K562 (cell line): ENCODE results near the gene SEPTIN6. TPM values are rescaled to one million over a fixed set of nuclear protein-coding genes. Genes with fewer than 3 reads are reported as not detected.
A peak's percentile ranks its signal among the peaks of the same experiment; 100 is the strongest.

Experiments
- CBX3 ChIP-seq, 2 experiments: IDR thresholded peaks; 1 replicate in 1 of 2; 2 replicates in 1 of 2; pipeline ENCODE4 v1.6.1; 2012; ENCODE audit warnings: inconsistent platforms in 2 of 2, low read length in 2 of 2, borderline replicate concordance in 1 of 2, control low read depth in 1 of 2
- polyA plus RNA-seq, 8 experiments: library from polyadenylated mRNA; depleted of rRNA in 4 of 8; stranded (reverse) in 5 of 8; unstranded in 3 of 8; fragments of >200 nt; fragmentation: Nextera tagmentation in 2 of 8; fragmentation: Illumina TruSeq in 1 of 8; extraction: Ambion mirVana in 2 of 8; extraction: Trizol in 1 of 8; gene quantifications; 2 replicates each; pipeline versions ENCODE4 v1.2.1 to v1.2.3, GENCODE V29; 2011 to 2014; ENCODE audit warnings: inconsistent platforms in 1 of 8, missing spikeins in 1 of 8
- total RNA-seq, 7 experiments: library from RNA; depleted of rRNA in 6 of 7; stranded (reverse); fragments of >200 nt in 6 of 7; fragmentation: Illumina TruSeq in 2 of 7; extraction: Trizol in 2 of 7; gene quantifications; 2 replicates each; pipeline versions ENCODE4 v1.2.1 to v1.2.3, GENCODE V29; 2011 to 2021; ENCODE audit warnings: low replicate concordance in 1 of 7
- TF ChIP-seq, protein P1 (sequence below): fragments of 450-650 bp; IDR thresholded peaks from 2 replicates; pipeline ENCODE4 v1.6.1; 2016; ENCODE audit warnings: mild to moderate bottlenecking, moderate library complexity
- TF ChIP-seq, protein P2 (sequence below), 2 experiments: IDR thresholded peaks; 2 replicates each; pipeline ENCODE4 v1.6.1; 2011; ENCODE audit warnings: borderline replicate concordance in 1 of 2, control low read depth in 1 of 2, low read depth in 1 of 2, low read length in 1 of 2, mild to moderate bottlenecking in 1 of 2, mixed read lengths in 1 of 2, moderate library complexity in 1 of 2; ENCODE audit not compliant: insufficient read depth in 1 of 2, insufficient read length in 1 of 2, poor library complexity in 1 of 2, severe bottlenecking in 1 of 2; ENCODE audit errors: extremely low read depth in 1 of 2
- TF ChIP-seq, protein P3 (sequence below): fragments of 450-650 bp; IDR thresholded peaks from 2 replicates; pipeline ENCODE4 v1.6.1; 2017; ENCODE audit warnings: antibody characterized with exemption, mild to moderate bottlenecking

The SEPTIN6 gene
- total and polyA plus RNA-seq, 9 of the 15 experiments (the other 6 are each of a cell fraction or from before 2014, with no cell fraction given): 8.4 to 67.0 (median 37.8) TPM

DNA sequence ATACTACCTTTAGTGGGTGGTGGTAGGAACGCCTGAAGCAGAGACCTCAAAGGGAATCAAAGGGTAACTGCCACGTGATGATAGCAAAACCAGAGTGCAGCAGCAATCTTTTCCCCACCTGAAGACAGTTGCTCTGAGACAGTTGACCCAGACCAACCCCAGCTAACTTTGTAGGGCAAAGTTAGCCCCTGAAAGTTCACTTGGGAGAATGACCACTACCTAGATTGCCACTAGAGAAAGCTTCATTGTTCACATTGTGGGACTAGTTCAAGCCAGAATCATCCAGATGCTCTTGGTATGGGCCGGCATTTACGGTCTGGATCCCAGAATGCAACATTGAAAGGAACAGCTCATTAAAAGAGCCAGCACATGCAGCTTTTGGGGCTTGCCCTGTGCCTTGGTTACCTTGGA, 4.1 kb downstream of the SEPTIN6 start (continued):
- TF ChIP-seq, protein P1, sequence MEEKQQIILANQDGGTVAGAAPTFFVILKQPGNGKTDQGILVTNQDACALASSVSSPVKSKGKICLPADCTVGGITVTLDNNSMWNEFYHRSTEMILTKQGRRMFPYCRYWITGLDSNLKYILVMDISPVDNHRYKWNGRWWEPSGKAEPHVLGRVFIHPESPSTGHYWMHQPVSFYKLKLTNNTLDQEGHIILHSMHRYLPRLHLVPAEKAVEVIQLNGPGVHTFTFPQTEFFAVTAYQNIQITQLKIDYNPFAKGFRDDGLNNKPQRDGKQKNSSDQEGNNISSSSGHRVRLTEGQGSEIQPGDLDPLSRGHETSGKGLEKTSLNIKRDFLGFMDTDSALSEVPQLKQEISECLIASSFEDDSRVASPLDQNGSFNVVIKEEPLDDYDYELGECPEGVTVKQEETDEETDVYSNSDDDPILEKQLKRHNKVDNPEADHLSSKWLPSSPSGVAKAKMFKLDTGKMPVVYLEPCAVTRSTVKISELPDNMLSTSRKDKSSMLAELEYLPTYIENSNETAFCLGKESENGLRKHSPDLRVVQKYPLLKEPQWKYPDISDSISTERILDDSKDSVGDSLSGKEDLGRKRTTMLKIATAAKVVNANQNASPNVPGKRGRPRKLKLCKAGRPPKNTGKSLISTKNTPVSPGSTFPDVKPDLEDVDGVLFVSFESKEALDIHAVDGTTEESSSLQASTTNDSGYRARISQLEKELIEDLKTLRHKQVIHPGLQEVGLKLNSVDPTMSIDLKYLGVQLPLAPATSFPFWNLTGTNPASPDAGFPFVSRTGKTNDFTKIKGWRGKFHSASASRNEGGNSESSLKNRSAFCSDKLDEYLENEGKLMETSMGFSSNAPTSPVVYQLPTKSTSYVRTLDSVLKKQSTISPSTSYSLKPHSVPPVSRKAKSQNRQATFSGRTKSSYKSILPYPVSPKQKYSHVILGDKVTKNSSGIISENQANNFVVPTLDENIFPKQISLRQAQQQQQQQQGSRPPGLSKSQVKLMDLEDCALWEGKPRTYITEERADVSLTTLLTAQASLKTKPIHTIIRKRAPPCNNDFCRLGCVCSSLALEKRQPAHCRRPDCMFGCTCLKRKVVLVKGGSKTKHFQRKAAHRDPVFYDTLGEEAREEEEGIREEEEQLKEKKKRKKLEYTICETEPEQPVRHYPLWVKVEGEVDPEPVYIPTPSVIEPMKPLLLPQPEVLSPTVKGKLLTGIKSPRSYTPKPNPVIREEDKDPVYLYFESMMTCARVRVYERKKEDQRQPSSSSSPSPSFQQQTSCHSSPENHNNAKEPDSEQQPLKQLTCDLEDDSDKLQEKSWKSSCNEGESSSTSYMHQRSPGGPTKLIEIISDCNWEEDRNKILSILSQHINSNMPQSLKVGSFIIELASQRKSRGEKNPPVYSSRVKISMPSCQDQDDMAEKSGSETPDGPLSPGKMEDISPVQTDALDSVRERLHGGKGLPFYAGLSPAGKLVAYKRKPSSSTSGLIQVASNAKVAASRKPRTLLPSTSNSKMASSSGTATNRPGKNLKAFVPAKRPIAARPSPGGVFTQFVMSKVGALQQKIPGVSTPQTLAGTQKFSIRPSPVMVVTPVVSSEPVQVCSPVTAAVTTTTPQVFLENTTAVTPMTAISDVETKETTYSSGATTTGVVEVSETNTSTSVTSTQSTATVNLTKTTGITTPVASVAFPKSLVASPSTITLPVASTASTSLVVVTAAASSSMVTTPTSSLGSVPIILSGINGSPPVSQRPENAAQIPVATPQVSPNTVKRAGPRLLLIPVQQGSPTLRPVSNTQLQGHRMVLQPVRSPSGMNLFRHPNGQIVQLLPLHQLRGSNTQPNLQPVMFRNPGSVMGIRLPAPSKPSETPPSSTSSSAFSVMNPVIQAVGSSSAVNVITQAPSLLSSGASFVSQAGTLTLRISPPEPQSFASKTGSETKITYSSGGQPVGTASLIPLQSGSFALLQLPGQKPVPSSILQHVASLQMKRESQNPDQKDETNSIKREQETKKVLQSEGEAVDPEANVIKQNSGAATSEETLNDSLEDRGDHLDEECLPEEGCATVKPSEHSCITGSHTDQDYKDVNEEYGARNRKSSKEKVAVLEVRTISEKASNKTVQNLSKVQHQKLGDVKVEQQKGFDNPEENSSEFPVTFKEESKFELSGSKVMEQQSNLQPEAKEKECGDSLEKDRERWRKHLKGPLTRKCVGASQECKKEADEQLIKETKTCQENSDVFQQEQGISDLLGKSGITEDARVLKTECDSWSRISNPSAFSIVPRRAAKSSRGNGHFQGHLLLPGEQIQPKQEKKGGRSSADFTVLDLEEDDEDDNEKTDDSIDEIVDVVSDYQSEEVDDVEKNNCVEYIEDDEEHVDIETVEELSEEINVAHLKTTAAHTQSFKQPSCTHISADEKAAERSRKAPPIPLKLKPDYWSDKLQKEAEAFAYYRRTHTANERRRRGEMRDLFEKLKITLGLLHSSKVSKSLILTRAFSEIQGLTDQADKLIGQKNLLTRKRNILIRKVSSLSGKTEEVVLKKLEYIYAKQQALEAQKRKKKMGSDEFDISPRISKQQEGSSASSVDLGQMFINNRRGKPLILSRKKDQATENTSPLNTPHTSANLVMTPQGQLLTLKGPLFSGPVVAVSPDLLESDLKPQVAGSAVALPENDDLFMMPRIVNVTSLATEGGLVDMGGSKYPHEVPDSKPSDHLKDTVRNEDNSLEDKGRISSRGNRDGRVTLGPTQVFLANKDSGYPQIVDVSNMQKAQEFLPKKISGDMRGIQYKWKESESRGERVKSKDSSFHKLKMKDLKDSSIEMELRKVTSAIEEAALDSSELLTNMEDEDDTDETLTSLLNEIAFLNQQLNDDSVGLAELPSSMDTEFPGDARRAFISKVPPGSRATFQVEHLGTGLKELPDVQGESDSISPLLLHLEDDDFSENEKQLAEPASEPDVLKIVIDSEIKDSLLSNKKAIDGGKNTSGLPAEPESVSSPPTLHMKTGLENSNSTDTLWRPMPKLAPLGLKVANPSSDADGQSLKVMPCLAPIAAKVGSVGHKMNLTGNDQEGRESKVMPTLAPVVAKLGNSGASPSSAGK: peak; percentile 51
- TF ChIP-seq CBX3 (IDR thresholded peaks at IDR 0.05; ENCODE audit: borderline replicate concordance in 1 of 2, low read length in 2 of 2): peak in 1 of 2 experiments; percentile 22; a peak in 1 of 3 replicates
- TF ChIP-seq, protein P2, sequence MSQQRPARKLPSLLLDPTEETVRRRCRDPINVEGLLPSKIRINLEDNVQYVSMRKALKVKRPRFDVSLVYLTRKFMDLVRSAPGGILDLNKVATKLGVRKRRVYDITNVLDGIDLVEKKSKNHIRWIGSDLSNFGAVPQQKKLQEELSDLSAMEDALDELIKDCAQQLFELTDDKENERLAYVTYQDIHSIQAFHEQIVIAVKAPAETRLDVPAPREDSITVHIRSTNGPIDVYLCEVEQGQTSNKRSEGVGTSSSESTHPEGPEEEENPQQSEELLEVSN (IDR thresholded peaks at IDR 0.05; ENCODE audit: borderline replicate concordance in 1 of 2, extremely low read depth in 1 of 2, insufficient read depth in 1 of 2, insufficient read length in 1 of 2, low read depth in 1 of 2, low read length in 1 of 2, poor library complexity in 1 of 2, severe bottlenecking in 1 of 2): peak in 1 of 2 experiments; percentile 55
- TF ChIP-seq, protein P3, sequence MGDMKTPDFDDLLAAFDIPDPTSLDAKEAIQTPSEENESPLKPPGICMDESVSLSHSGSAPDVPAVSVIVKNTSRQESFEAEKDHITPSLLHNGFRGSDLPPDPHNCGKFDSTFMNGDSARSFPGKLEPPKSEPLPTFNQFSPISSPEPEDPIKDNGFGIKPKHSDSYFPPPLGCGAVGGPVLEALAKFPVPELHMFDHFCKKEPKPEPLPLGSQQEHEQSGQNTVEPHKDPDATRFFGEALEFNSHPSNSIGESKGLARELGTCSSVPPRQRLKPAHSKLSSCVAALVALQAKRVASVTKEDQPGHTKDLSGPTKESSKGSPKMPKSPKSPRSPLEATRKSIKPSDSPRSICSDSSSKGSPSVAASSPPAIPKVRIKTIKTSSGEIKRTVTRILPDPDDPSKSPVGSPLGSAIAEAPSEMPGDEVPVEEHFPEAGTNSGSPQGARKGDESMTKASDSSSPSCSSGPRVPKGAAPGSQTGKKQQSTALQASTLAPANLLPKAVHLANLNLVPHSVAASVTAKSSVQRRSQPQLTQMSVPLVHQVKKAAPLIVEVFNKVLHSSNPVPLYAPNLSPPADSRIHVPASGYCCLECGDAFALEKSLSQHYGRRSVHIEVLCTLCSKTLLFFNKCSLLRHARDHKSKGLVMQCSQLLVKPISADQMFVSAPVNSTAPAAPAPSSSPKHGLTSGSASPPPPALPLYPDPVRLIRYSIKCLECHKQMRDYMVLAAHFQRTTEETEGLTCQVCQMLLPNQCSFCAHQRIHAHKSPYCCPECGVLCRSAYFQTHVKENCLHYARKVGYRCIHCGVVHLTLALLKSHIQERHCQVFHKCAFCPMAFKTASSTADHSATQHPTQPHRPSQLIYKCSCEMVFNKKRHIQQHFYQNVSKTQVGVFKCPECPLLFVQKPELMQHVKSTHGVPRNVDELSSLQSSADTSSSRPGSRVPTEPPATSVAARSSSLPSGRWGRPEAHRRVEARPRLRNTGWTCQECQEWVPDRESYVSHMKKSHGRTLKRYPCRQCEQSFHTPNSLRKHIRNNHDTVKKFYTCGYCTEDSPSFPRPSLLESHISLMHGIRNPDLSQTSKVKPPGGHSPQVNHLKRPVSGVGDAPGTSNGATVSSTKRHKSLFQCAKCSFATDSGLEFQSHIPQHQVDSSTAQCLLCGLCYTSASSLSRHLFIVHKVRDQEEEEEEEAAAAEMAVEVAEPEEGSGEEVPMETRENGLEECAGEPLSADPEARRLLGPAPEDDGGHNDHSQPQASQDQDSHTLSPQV: 0 out of 2 replicates have a peak, but pooled peaks have one; percentile 58
